ENCODE measurements around the gene CACNG6. TPM values are rescaled to one million over a fixed set of nuclear protein-coding genes. Genes with fewer than 3 reads are reported as not detected.

The CACNG6 gene
- total and polyA plus RNA-seq, 12 donors: not detected

- ATAC-seq (no peak), DNase-seq (no peak)
- Histone ChIP-seq H3K36me3 (no peaks in the 10 kb centered on the region), H3K4me1 (peaks cover 0 to 34% (median 0%) of the 10 kb centered on the region in 9 donors), H3K27ac (no peak overlapping the region), H3K4me3 (no peak overlapping the region), H3K27me3 (peaks cover 0 to 47% (median 28%) of the 10 kb centered on the region in 7 donors), H3K9me3 (peaks cover 0 to 3% (median 0%) of the 10 kb centered on the region in 11 donors)
- 78 to 79% methylated on average over 8 of the region's 8 CpGs for WGBS, 2 donors
- intact Hi-C loops (cut with DNase I): loop anchor here (2.0 to 10.0 kb wide), 5 partner anchors 114 to 217 kb away; partner anchors contain the start of gene CACNG7 (in 9 of the 10)
- no peak for TF ChIP-seq CTCF (IDR thresholded peaks at IDR 0.05)
These were observed 29.9 kb downstream of the CACNG6 start for GRCh38 chr19:54021363-54021762.

GRCh38 chr19:54021932-54022331, 30.5 kb downstream of the CACNG6 start:
- DNase-seq: no peak
- H3K4me3 ChIP-seq: no peak overlapping the region
- H3K4me1 ChIP-seq: peaks cover 0 to 34% (median 0%) of the 10 kb centered on the region in 9 donors
- peaks cover 0 to 3% (median 0%) of the 10 kb centered on the region in 11 donors for H3K9me3 ChIP-seq
- ATAC-seq: no peak
- intact Hi-C loops (cut with DNase I): loop anchor here (2.0 to 10.0 kb wide), 5 partner anchors 115 to 217 kb away; partner anchors contain the start of gene CACNG7 (in 9 of the 10)
- TF ChIP-seq CTCF (IDR thresholded peaks at IDR 0.05): no peak
- 87 to 96% methylated on average over 13 of the region's 13 CpGs for WGBS, 2 donors
- peaks cover 0 to 47% (median 28%) of the 10 kb centered on the region in 7 donors for H3K27me3 ChIP-seq
- H3K36me3 ChIP-seq: no peaks in the 10 kb centered on the region
- no peak overlapping the region for H3K27ac ChIP-seq

- Histone ChIP-seq H3K9me3 (no peaks in the 10 kb centered on the region), H3K27me3 (peaks cover 0 to 51% (median 28%) of the 10 kb centered on the region in 7 donors), H3K4me1 (peaks cover 0 to 34% (median 0%) of the 10 kb centered on the region in 9 donors), H3K27ac (peak overlapping the region in 1 of 10 donors; percentile 55), H3K4me3 (no peak overlapping the region), H3K36me3 (no peaks in the 10 kb centered on the region)
- no peak for ATAC-seq
- no peak for DNase-seq
- TF ChIP-seq CTCF (IDR thresholded peaks at IDR 0.05): no peak
- intact Hi-C loops (cut with DNase I): loop anchor here in 9 of 10 donors (2.0 to 10.0 kb wide), 5 partner anchors 116 to 218 kb away; partner anchors contain the start of gene CACNG7 (in 9 of the 9)
- WGBS, 2 donors: 35 to 39% methylated on average over 3 of the region's 3 CpGs
These were observed 31.8 kb downstream of the CACNG6 start for GRCh38 chr19:54023191-54023590.

GRCh38 chr19:54024660-54025059, 33.2 kb downstream of the CACNG6 start:
- H3K27me3 ChIP-seq: peaks cover 0 to 46% (median 33%) of the 10 kb centered on the region in 7 donors
- no peak for ATAC-seq
- no peak overlapping the region for H3K4me3 ChIP-seq
- no peaks in the 10 kb centered on the region for H3K36me3 ChIP-seq
- WGBS, 2 donors: 72 to 76% methylated on average over 9 of the region's 9 CpGs
- TF ChIP-seq CTCF (IDR thresholded peaks at IDR 0.05): no peak
- DNase-seq: no peak
- H3K27ac ChIP-seq: no peak overlapping the region
- peaks cover 0 to 28% (median 0%) of the 10 kb centered on the region in 9 donors for H3K4me1 ChIP-seq
- intact Hi-C loops (cut with DNase I): loop anchor here (1.0 to 10.0 kb wide), 7 partner anchors 117 to 220 kb away; partner anchors contain the start of gene CACNG7 (in 9 of the 10)
- H3K9me3 ChIP-seq: no peaks in the 10 kb centered on the region

All from heart right ventricle (tissue), 16 donors.